HG03095 (cell line): ENCODE measurements around the gene TPRG1L.
"Not testable (repeated sequence)": the region's sequence is repeated elsewhere in the genome, so short reads cannot be mapped to it uniquely, and the experiment has no call there.

ENCODE experiments used
- ATAC-seq: cut with Tn5 transposase; IDR thresholded peaks from one replicate; pipeline ENCODE4 v1.9.1; 2021; ENCODE audit warnings: moderate library complexity; ENCODE audit not compliant: unreplicated experiment

Gene TPRG1L

DNA sequence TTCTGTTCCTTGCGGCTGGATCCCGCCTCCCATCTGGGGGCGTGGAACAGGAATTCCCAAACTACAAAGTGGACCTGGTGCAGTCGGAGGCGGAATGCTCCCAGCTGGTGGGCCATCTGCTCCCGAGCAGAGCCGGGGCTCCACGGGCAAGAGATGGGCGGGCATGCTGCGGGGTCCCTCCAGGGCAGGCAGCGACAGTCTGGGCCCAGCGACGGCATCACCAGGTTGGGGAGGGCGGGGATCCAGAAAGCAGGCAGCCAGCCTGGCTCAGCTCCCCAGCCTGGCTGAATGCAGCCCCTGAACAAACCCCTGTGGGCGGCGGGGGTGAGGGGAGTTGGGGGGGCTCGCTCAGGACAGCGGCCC lies 17.1 kb upstream of the TPRG1L start:
- ATAC-seq = no peak

DNA sequence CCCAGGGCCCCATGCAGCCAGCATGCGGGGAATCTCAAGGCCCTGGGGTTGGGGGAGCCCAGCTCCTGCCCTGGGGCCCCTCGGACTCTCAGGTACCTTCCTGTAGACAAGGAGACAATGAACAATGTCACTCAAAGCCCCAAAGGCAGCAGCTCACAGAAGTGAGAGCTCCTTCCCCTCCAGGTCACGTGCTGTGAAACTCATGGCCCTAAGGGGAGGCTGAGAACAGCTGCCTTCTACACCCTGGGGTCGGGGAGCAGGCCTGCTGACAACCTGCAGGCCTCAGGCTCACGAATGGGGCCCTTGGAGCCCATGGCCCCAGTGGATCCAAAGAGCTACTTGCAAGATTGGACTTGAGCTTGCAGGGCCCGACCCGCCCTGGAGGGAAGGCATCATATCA lies 16.7 kb upstream of the TPRG1L start:
- no peak for ATAC-seq

DNA sequence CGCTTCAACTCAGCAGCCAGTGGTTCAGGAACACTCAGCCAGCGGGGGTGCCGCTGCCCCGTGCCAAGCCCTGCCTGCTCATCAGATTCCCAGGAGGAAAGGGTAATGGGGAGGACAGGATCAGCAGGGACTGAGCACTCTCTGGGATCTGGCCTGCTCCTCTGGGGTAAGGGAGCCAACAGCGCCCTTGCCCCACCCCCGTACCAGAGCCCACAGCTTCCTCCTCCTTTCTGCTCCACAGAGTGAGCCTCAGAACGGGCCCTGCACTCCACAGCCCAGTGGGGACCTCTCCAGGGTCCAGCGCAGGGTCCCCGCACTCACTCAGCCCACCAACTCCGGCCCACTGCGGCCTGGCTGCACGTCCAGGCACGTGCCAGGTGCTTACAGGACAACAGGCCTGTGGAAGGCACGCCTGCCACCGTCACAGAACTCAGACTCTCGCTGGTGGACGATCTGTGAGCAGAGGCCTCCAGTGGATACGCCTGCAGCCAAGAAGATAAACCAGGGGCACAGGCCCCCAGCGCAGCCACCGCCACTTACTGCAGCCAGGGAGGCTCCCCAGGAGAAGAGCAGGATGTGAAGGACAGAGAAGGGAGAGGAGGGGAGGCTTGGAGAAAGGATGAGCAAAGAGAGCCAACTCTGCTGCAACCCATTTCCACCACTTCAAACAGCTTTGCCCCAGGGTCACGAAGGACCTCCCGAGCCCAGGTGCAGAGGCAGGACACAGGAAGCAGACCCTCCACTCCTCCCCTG lies 15.6 kb upstream of the TPRG1L start:
- no peak for ATAC-seq

DNA sequence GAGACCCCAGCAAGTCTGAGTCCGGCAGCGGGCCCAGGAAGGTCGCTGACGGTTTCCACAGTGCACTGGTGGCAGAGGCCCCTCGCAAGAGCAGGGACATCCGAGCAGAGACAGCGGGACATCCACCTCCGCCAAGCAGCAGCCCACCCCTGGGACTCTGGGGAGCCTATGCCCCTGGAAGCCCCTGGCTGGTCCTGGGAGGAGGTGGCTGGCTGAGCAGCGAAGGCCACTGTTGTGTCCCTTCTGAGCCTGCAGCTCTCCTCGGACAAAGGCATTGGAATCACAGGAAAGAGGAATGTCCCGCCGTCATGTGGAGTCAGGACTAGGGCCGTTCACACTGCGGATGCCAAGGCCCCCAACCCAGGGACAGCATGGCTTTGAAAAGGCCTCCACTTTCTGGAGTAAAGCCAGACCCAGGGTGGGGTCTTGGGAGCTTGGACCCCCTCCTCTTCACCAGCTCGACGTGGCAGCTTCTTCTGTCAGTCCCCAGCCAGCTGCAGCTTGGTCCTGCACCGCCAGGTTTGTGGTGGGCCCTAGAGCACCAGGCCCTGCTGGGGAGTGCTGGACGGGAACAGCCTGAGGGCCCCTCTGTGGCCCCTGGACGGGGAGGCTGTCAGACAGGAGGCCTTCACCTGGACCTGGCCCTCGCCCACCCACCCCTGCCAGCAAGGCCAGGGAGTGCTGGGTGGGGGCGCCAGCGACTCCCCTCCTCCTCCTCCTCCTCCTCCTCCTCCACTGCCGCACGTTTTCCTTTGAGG lies 14.9 kb upstream of the TPRG1L start:
- no peak for ATAC-seq

DNA sequence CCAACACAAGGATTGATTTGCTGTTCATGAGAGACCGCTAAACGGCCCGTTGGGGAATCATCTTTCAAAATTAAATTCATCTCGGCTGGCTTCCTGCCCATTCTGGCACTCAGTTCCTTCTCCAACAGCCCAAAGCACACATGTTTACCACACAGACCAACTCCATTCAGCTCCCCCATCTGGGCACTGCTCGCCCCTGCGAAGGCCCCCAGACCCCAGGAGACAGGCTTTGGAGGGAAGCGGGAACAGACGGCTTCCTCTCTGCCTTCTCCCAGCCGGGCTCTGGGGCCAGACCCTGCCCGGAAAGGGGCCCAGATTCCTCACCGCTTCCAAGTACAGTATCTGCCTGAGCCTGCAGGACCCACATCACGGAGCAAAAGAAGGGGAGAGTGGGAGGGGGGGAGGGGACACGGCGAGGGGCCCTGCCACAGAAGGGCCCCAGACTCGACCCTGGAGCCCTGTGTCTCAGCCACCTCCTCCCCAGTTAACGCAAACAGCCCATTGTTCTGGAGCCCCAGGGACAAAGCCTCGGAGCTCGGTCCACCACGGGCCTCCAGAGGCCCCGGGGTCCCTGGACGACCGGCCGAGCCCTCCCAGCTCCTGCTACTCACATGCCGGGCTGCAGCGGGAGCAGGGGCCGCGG lies 14.2 kb upstream of the TPRG1L start:
- no peak for ATAC-seq

DNA sequence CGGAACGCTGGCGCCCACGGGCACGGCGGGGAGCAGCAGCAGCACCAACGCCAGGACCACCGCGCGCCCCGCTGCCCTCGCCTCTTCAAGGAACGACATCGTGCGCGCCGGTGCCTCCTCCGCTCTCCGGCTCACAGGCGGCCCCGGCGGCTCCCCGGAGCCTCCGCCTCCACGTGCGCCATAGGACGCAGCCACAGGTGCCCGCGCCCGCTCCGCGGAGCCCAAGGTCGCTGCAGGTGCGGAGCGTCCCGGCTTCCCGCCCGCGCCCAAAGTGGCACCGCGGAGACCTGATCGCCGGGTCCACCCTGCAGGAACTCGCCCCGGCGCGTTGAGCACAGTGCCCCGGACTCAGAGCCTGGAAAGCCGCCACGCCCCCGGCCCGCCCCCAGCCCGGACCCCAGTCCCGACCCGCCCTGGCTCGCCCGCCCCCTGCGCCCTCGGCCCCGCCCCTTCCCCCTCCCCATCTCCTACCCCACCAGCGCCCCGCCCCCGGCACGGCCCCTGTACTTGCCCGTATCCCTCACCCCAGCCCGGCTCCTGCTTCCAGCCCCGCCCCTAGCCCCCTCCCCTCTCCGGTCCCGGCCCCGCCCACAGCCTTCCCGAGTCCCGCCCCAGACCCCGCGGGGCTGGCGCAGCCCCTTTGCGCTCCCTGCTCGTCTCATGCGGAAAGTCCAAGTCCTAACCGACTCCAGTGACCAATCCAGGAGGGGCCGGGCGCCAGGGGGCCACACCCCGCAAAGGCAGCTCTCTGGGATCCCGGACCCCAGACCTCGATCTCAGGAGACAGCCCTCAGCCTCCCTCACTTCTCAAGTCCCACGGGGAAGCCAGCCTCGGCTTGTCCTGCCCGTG lies 13.4 kb upstream of the TPRG1L start, which contains the start of gene MEGF6:
TSS of gene MEGF6 (minus strand) at position 339 of the 850 bp plus-strand sequence. CDS start at position 99, 240 bp downstream.
- ATAC-seq = no peak

DNA sequence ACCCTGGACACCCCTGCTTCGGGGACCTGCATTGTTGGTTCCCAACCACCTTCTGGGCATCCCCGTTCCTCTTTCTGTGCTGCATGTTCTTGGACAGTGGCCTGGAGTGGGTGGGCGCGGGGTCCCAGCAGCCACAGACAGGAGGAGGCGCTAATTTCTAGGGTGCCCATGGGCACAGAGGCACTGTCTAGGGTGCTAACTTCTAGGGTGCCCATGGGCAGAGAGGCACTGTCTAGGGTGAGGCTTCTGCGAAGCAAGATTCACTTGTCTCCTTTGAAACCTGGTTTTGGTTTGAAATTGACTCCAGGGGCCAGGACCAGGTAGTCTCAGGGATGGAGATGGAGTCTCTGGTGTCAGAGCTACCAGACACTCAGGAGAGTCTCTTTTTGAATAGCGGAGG lies 12.7 kb upstream of the TPRG1L start:
- ATAC-seq = no peak

DNA sequence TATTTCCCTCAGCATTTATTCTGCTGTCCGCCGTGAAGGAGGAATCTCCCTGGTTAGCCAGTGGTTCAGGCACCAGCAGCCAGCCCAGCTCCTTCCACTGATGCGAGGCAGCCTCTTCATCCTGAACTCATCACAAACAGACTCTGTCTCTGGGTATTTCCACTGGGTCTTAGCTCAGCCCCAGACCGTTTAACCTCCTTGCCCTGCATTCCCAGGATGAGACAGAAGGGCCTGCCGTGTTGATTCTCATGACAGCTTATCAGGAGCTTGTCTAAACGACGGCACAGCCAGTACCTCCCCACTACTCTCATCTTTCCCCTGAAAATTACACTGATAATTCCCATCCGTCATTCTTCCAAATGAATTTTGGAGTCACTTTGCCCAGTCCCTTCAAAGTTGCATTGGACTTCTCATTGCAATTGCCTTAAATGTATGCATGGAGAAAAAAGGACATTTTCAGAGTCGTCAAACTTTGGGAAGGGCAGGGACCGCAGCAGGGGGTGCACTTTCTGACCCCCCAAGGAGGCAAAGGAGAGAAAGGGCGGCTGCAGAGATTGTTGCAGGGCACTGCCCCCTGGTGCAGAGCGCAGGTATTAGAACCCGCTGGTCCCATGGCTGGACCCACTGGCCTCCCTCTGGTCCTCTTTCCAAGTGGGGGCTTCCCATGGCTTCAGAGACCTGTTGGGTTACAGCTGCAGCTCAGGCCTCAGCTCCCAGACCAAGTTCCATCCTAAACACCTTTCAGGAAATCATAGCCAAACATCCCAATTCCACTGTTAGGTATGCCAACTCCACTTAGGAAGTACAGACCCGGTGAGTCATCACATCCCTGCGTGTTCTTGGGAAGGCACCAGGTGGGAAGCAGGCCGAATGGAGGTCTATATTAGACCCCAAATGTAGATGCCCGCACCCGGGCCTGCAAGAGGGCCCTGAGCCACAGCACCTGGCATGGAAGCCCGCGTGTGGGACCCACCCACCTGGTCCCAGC lies 9.8 kb upstream of the TPRG1L start:
- no peak for ATAC-seq

DNA sequence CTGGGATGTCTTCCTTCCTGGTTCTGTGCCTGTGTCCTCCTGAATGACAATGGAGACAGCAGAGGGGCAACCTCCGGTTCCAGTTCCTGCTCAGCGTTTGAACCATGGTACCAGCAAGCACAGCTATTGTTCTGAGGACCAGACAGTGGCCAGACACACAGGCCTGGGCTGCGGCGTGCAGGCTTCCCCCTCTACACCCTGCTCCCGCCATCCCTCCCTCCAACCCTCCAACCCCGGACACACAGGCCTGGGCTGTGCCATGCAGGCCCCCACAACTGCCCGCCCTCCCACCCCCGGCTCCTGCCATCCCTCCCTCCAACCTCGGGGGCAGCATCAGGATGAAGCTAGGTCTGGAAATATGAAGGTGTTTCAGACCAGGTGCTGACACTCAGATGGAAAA lies 8.0 kb upstream of the TPRG1L start:
- no peak for ATAC-seq

DNA sequence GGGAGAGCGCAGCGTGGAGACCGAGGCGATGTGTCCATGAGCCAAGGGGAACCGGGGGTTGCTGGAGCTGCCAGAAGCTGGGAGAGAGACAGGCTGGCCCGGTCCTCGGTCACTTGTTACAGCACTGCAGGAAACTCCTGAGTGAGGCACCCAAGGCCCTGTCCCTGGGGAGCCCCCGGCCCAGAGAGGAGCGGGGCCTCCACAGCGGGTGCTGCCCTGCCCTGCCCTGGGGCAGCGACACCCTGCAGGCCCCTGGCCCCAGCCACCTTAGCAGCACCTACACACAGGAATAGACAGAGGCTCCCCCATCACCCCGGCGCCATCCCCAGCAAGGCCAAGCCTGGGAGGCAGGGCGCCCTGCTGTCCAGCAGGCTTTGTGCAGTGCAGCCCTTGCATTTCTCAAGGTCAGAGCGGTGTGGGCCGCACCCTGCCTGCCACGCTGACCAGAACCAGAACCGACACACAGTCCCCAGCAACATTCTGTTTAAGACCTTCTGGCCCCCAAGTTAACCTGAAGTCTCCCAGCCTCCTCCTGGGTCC lies 6.9 kb upstream of the TPRG1L start:
- ATAC-seq = no peak

DNA sequence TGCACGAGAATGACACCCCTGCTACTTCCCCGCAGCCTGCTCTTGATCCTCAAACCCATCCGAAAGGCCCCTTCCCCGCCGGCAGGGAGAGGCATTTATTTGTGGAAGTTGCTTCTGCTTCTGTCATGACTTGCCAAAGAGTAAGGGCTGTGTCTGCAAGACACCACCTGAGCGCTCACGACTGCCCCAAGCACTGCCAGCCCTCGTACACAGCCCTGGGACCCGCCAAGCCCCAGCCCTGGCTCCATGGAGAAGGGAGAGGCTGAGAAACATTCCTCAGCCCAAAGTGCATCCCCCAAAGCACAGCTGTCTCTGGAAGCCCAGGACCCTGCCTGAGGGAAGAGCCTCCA lies 6.3 kb upstream of the TPRG1L start:
- ATAC-seq = no peak

DNA sequence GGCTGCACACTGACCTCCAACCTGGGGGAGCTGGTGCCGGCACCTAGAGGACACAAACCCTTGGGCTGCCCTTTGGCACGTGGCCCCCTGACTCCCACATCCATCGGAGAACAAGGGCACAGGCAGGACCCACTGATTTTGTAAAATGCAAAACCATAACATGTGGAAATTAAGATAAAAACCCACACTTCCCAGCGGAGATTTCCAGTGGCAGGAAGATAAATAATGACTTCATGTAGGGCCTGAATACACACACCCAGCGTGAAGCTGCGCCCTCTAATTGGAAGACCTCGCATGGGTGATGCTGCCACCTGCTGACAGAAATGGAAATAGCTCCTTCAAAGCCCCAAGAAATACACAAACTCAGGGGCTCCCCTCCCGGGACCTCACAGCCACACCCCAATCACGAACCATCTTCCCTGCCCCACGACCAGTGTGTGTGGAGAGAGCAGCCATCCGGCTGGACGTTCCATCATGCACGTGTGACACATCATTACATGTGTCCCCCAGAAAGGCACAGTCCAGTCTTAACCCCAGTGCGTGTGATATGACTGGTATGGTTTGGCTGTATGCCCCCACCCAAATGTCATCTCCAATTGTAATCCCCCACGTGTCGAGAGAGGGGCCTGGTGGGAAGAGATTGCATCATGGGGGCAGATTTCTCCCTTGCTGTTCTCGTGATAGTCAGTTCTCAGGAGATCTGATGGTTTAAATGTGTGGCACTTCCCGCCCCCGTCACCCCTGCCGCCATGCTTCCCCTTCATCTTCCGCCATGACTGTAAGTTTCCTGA lies 5.7 kb upstream of the TPRG1L start:
- ATAC-seq = no peak

DNA sequence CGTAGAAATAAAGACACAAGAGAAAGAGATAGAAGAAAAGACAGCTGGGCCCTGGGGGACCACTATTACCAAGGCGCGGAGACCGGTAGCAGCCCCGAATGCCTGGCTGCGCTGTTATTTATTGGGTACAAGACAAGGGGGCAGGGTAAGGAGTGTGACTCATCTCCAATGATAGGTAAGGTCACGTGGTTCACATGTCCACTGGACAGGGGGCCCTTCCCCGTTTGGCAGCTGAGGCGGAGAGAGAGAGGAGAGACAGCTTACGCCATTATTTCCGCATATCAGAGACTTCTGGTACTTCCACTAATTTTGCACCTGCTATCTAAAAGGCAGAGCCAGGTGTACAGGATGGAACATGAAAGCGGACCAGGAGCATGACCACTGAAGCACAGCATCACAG lies 4.1 kb upstream of the TPRG1L start:
- ATAC-seq = no peak

DNA sequence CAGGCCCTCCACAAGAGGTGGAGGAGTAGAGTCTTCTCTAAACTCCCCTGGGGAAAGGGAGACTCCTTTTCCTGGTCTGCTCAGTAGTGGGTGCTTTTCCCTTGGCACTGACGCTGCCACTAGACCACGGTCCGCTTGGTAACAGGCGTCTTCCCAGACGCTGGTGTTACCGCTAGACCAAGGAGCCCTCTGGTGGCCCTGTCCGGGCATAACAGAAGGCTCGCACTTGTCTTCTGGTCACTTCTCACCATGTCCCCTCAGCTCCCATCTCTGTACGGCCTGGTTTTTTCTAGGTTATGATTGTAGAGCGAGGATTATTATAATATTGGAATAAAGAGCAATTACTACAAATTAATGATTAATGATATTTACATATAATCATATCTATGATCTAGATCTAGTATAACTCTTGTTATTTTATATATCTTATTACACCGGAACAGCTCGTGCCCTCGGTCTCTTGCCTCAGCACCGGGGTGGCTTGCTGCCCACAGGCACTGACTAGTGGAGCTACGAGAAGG lies 3.6 kb upstream of the TPRG1L start:
- not testable (repeated sequence) for ATAC-seq

DNA sequence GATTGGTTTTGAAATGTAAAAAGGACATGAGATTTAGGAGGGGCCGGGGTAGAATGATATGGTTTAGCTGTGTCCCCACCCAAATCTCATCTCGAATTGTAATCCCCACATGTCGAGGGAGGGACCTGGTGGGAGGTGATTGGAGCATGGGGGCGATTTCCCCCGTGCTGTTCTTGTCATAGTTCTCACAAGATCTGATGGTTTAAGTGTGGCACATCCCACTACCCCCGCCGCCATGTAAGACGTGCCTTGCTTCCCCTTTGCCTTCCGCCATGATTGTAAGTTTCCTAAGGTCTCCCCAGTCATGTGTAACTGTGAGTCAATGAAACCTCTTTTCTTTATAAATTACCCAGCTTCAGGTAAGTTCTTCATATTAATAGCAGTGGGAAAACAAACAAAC lies 2.7 kb upstream of the TPRG1L start:
- not testable (repeated sequence) for ATAC-seq

DNA sequence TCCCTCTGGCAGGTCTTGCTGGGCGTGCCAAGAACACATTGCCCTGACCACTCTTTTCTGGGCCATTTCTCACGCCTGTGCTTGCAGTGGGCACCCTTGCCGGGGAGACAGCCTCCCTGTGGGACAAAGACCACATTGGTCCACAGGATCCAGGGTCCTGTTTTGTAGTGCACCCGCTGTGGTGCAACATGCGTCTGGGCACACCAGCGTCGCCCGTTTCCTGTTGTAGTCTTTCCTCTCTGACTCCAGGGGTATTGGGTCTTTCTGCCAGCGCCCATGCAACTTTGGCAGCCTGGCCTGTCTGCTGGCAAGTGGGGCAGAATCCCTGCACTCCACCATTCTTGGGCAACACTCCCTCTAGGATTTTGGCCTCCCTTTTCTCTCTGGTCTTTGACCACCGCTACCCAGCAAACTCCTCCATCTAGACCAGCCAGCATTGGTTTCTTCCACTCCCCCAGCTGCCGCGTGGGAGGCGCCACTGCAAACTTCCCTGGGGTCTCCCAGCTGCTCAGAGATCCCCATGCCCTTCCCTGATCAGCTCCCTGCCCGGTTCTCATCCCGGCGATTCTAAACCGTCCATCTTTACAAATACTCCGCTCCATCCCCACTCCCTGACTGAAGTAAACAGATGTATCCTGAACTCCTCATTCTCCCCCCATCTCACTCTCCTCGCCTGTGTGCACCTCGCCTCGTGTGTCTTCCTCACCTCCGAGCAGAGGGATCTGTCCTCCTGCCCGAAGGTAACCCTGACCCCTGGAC lies 1.2 kb upstream of the TPRG1L start:
- no peak for ATAC-seq

DNA sequence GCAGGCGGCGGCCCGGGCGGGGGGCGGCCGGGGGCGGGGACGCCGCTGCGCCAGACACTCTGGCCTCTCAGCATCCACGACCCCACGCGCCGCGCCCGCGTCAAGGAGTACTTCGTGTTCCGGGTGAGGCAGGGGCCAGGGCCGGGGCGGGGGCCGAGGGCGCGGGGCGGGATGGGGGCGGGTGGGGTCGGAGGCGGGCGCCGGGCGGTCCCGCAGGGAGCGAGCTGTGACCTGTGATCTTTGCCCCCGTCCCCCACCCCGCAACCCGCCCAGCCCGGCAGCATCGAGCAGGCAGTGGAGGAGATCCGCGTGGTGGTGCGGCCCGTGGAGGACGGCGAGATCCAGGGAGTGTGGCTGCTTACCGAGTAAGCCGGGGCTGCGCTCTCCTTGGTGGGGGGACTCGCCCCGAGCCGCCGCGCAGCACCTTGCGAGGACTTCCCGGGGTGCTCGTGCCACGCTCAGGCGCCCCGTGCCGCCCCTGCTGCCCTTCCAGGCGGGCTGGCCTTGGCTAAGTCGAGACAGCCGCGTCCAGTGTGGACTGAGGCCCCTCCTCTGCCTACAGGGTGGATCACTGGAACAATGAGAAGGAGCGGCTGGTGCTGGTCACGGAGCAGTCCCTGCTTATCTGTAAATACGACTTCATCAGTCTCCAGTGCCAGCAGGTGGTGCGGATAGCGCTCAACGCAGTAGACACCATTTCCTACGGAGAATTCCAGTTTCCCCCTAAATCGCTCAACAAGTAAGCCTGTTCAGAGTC lies 514 bp downstream of the TPRG1L start:
- ATAC-seq = no peak
